Body of pancreas (tissue), 4 donors: Measurements from ENCODE around the gene AMH. TPM values are rescaled to one million over a fixed set of nuclear protein-coding genes. Genes with fewer than 3 reads are reported as not detected.
"Not testable (repeated sequence)": the region's sequence is repeated elsewhere in the genome, so short reads cannot be mapped to it uniquely, and the experiment has no call there.

Source experiments
- ATAC-seq: fragments of 150-250 bp; one replicate; pipeline ENCODE4 v1.9.1; 2016
- DNase-seq, 4 donors: peaks; one replicate each; pipeline ENCODE4 v3.0.0-alpha.2; 2019
- H3K27ac ChIP-seq, 4 donors: fragments of 200-600 bp; sonication (generic); 1 replicate in 3 of 4; 2 replicates in 1 of 4; pipeline versions ENCODE4 v1.5.1 to v1.6.1; 2016 to 2019; ENCODE audit warnings: mild to moderate bottlenecking in 1 of 4, mixed read lengths in 1 of 4, moderate library complexity in 1 of 4
- H3K27me3 ChIP-seq, 2 donors: fragments of 200-600 bp; sonication (generic); one replicate each; pipeline ENCODE4 v1.6.0; 2016; ENCODE audit warnings: mild to moderate bottlenecking in 1 of 2
- H3K36me3 ChIP-seq, 2 donors: fragments of 200-600 bp; sonication (generic); replicated peaks in 1 of 2; 2 replicates each; pipeline ENCODE4 v1.5.1; 2016; ENCODE audit warnings: low read depth in 2 of 2; ENCODE audit not compliant: insufficient read depth in 1 of 2
- H3K4me1 ChIP-seq: fragments of 200-600 bp; sonication (generic); one replicate; pipeline ENCODE4 v1.6.0; 2016
- H3K4me3 ChIP-seq, 2 donors: fragments of 200-600 bp; sonication (generic); 1 replicate in 1 of 2; 2 replicates in 1 of 2; pipeline ENCODE4 v1.5.1; 2016 to 2019
- H3K9me3 ChIP-seq, 3 donors: fragments of 200-600 bp; sonication (generic); 1 replicate in 2 of 3; 2 replicates in 1 of 3; pipeline ENCODE4 v1.5.1; 2016
- CTCF ChIP-seq, 7 experiments: fragments of 450-650 bp in 4 of 7; fragments of 200-600 bp in 3 of 7; sonication (generic) in 3 of 7; IDR thresholded peaks; one replicate each; pipeline ENCODE4 v1.5.1; 2016 to 2019; ENCODE audit warnings: antibody characterized with exemption in 7 of 7
- POLR2A ChIP-seq, 3 donors: fragments of 450-650 bp; IDR thresholded peaks; one replicate each; pipeline ENCODE4 v1.6.1; 2016; ENCODE audit warnings: antibody characterized with exemption in 3 of 3, mild to moderate bottlenecking in 2 of 3
- WGBS, 2 donors: methylation state at CpG; one replicate each; pipeline ENCODE4 v1.1.5; 2017; 5-methylcytosine and 5-hydroxymethylcytosine counted together
- intact Hi-C: fragments of 100-400 bp; cut with DNase I; formaldehyde crosslinking; loops from one replicate; pipeline ENCODE4 v1.15.1; 2023
- total RNA-seq, 2 donors: library from RNA; depleted of rRNA; stranded (reverse); fragments of >200 nt; gene quantifications; one replicate each; pipeline ENCODE4 v1.1.0, GENCODE V29; 2016

The AMH gene
- total RNA-seq, result 10 to 100 TPM in 1 of 2 donors, under 1 TPM in 1; 0.99 to 11.7 TPM

GRCh38 chr19:2249010-2249866, at the start of gene AMH:
AMH (plus strand) TSS chr19:2249323; CDS start chr19:2249333, 10 bp downstream.
- Histone ChIP-seq H3K9me3 (no peaks in the 10 kb centered on the region), H3K27me3 (peaks cover 0 to 23% of the 10 kb centered on the region in 2 donors), H3K4me3 (no peak within 1 kb of the TSS), H3K36me3 (peaks cover 27 to 31% of the 10 kb centered on the region in 2 donors), H3K4me1 (peaks cover 46% of the 10 kb centered on the region), H3K27ac (no peak within 1 kb of the TSS)
- WGBS, 2 donors, result 0 to 45% methylated on average over 1 to 9 of the region's 27 CpGs
- TF ChIP-seq CTCF (IDR thresholded peaks at IDR 0.05) (no peak), POLR2A (IDR thresholded peaks at IDR 0.05) (no peak)
- DNase-seq, result no peak
- intact Hi-C loops, result no loop called here
- ATAC-seq, result no peak

GRCh38 chr19:2199861-2200623, 49.1 kb upstream of the AMH start:
- intact Hi-C loops, result no loop called here
- ATAC-seq, result no peak
- Histone ChIP-seq H3K4me3 (no peak overlapping the region), H3K9me3 (no peaks in the 10 kb centered on the region), H3K27ac (no peak overlapping the region), H3K27me3 (no peaks in the 10 kb centered on the region), H3K36me3 (peaks cover under 1 to 7% of the 10 kb centered on the region in 2 donors), H3K4me1 (no peaks in the 10 kb centered on the region)
- no peak for TF ChIP-seq POLR2A (IDR thresholded peaks at IDR 0.05)
- TF ChIP-seq CTCF (IDR thresholded peaks at IDR 0.05), result no peak
- WGBS, 2 donors, result 92 to 96% methylated on average over 22 to 30 of the region's 37 CpGs
- no peak for DNase-seq

- H3K36me3 ChIP-seq, H3K4me3 ChIP-seq, intact Hi-C loops, DNase-seq, H3K9me3 ChIP-seq, H3K4me1 ChIP-seq, H3K27ac ChIP-seq, H3K27me3 ChIP-seq, ATAC-seq: not testable (repeated sequence)
- WGBS, 2 donors, result 94 to 97% methylated on average over 39 to 50 of the region's 50 CpGs
Observed at GRCh38 chr19:2200624-2201294, 48.4 kb upstream of the AMH start.

- no peaks in the 10 kb centered on the region for H3K4me1 ChIP-seq
- 93 to 99% methylated on average over 16 to 21 of the region's 21 CpGs for WGBS, 2 donors
Observed at GRCh38 chr19:2201473-2202148, 47.5 kb upstream of the AMH start.

More at GRCh38 chr19:2201473-2202148, 47.5 kb upstream of the AMH start:
- no peaks in the 10 kb centered on the region for H3K27me3 ChIP-seq
- no peak overlapping the region for H3K27ac ChIP-seq
- no peaks in the 10 kb centered on the region for H3K9me3 ChIP-seq
- ATAC-seq, result no peak
- no peak overlapping the region for H3K4me3 ChIP-seq
- no peak for DNase-seq
- H3K36me3 ChIP-seq, result peaks cover 0 to 2% of the 10 kb centered on the region in 2 donors
- no peak for TF ChIP-seq CTCF (IDR thresholded peaks at IDR 0.05)
- TF ChIP-seq POLR2A (IDR thresholded peaks at IDR 0.05), result no peak
- intact Hi-C loops, result no loop called here
